Activated CD4-positive, CD25-positive, alpha-beta regulatory T cell treated with anti-CD3 and anti-CD28 coated beads, Interleukin-2, amount 50 U/mL, for 72 hours (primary cell): ENCODE measurements around the gene CFAP410.

Experiments
- DNase-seq: peaks from one replicate; pipeline ENCODE4 v3.0.0; 2021

Gene CFAP410

DNA sequence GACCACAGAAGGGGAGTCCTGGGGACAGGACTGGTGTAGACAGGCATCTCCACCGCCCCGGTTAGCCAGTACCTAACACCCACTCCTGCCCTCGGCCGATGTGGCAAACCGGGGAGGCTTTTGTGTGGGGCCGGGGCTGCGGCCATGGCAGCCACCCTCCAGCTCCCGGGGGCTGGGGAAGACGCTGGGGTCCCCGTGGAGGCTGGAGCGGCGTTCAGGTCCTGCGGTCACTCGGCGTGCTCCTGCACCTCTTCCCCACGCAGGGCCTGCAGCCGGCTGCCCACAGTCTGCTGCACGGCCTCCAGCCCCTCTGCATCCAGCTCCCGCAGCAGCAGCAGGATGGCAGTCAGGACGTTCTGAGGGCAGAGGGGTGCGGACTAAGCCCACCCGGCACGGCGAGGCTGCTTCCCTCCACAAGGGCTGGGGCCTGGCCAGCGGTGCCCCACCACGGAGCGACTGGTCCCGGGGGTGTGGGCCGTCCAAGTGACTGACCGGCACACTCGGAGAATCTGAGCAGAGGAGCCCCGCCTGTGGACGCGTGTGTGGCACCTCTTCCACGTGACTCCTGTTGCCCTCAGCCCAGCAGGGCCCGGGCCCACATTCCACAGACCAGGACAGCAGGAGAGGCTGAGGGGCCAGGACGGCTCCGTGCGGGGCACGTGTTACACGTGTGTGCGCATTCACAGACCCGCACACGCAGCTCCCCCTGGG is 9.1 kb downstream of the CFAP410 start:
- no peak for DNase-seq

DNA sequence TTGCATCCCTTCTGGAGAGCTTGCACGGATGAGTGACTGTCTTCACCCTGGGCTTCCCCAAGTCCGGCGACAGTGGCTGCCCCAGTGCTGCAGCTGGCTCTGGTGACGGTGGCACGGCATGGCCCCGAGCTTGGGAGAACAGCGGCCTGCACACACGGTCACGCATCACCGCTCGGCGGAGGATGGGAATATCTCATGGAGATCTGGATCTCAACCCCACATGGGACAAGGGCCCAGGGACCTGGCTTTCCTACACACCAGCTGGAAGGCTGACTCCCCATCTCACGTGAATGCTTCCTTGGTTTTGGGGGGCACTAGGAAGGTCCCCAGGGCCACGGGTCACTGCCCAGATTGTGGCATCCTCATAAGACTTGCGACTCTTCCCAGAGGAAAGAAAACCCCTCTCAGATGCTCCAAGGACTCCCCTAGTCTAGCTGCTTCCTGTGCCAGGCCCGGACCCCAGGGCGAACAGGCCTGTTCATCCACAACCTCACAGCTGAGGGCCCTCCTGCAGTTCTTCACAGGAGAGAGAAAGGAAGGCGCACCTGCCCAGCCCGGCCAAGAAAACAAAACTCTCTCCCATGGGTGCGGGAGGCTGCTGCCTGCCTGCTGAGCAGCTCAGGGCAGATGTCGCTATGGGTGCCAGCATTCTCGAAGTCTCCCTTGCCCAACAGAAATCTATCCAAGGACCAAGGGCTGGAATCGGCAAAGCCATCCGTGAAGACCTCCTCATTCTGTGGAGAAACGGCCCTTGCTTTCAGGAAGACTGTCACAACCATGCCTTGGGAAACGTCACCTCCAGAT is 9.9 kb downstream of the CFAP410 start:
- DNase-seq = no peak

DNA sequence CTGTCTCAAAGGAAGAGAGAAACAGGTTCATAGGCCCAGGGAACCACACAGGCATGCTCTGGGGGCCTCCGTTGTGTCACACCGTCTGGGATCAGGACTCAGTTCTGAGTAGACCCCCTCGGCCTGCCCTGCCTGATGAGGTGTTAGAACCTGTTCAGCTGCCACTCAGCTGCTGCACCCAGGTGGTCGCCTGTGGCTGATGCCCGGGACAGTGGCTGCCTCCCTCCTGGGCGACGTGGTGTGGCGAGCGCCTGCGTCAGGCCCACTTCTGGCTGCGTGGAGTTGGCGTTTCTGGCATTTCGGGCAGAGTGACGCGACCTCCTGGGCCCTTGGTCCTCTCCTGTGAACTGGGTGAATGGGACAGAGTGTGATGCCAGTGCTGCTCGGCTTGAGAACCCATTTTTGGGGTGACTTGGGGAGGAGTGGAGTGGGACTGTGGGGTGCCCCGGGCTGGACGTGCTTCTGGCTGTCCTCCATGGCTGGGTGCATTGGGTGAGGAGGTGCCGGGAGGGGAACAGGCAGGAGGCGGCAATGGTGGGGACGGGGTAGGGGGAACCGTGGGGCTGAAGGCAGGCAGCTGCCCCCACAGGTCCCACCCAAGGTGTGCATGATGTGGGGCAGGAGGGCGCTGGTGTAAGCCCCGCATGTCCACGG is 10.8 kb downstream of the CFAP410 start:
- no peak for DNase-seq

DNA sequence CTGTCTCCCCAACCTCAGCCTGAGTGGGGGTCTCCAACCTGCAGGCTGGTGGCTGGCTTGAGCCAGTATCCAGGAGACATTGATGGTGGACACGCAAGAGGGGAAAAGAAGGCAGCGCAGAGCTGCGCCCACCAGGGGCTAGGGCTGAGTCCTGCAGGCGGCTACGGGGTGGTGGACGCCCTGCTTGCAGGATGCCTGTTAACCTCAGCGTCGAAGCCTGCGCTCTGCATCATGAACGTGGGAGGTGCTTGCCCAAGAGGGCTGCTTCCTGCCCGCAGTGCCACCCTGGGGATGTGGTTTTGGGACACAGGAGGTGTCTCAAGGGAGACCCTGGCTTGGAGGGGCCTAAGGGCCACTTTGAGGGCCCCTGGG is 11.6 kb downstream of the CFAP410 start:
- DNase-seq = no peak

DNA sequence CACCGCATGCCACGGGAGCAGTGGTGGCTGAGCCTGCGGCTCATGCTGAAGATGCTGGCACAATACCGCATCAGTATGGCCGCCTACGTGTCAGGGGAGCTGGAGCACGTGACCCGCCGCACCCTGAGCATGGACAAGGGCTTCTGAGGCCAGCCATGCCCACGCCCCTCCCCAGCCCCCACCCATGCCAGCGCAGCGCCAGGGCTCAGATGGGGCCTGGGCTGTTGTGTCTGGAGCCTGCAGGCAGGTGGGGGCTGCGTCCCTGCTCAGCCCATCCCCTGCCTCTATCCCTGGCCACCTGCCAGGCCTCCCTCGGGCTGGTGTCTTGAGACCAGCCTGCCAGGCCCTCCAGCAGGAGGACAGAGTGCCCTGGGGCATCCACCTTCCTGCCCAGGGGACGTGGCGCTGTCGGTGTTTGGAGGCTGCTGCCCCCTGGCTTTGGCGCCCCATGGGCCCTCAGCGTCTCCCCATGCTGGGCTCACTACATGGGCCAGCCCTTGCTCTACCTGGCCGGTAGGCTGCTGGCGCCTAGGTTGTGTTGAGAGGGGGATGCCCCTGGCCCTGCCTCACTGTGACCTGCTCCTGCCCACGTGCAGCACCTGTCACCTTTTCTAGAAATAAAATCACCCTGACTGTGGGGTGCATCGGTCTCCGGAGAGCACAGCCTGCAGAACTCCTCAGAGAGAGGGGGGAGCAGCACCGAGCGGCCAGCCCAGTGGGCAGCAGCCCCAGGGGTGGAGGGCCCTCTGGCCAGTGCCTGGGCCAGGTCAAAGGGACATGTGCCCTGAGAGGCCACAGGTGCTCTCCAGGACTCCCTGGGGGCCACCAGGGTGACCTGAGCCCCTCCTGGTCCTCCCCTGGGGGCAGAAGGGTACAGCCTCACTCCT is 12.2 kb downstream of the CFAP410 start:
- no peak for DNase-seq

GRCh38 chr21:44326272-44326647 is 12.9 kb downstream of the CFAP410 start:
- no peak for DNase-seq

DNA sequence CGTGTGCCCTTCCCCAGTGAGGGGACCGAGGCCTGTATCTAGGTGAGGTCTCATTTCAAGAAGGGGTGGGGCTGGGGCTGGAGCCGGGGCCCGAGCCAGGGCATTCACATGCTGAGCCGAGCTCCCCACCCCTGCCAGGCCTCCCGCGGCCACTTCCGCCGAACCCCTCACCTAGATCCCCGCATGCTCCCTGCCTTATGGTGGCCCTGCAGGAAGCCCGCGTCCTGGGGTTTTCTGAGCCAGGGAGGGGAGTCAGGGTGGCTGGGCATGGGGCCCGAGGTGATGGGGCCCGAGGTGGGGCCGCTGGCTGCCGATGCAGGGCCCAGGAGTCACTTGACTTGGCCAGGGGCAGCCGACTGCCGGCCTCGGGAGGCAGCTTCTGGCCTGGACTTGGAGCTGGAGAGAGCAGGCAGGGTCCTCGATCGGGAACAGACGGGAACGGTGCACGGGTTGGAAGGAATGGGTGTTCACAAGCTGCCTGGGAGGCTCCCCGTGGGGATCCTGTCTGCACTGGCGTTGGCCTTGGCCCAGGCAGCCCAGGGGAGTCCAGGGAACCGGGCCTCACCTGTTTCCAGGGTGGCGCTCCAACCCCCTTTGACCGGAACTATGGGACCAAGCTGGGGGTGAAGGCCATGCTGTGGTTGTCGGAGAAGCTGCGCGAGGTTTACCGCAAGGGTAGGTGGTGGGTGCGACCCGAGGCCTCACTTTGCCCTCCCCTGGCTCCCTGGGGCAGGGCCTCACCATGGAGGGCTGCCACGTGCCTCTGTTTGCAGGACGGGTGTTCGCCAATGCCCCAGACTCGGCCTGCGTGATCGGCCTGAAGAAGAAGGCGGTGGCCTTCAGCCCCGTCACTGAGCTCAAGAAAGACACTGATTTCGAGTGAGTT is 13.6 kb downstream of the CFAP410 start:
- DNase-seq = no peak

GRCh38 chr21:44324854-44325107 is 14.4 kb downstream of the CFAP410 start:
- no peak for DNase-seq

DNA sequence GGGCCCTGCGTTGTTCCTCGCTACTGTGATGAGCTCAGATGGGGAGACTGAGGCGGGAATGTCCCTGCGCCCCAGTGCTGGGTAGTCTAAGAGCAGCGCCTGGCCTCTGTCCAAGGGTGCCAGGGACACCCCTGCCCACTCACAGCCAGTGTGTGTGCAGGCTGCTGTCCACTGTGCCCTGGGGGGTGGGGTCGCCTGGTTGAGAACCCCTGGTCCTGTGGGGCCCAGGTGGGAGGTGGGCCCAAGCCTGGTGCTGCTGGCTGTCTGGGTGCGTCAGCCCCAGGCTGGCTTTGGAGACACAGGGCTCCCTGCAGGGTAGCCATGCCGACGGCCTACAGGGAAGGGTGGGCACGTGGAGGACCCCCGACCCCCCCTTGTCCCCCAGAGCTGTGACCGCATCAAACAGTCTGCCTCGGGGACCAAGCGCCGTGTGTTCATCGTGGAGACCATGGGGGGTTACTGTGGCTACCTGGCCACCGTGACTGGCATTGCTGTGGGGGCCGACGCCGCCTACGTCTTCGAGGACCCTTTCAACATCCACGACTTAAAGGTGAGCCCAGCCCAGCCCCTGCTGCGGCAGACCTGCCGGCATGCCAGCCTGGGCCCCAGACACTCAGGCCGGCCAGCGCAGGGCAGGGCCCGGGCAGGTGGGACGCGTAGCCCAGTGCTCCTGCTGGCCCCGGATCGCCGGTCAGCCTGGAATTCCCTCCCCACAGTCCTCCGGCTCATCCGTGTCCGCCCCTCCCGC is 14.9 kb downstream of the CFAP410 start:
- DNase-seq = no peak

DNA sequence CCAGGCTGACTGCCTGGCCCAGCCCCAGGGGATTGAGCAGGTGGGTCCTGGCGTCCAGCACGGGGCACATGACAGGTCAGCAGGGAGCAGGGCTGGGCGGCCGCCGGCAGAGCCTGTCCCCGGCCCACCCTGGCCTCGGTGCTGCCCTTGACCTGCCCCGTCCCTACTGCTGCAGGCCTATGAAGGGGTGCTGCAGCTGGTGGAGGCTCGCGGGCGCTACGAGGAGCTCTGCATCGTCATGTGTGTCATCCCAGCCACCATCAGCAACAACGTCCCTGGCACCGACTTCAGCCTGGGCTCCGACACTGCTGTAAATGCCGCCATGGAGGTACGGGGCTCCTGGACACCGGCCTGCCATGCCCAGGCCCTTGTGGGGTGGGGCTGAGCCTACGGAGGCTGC is 15.6 kb downstream of the CFAP410 start:
- no peak for DNase-seq

GRCh38 chr21:44322621-44323325 is 16.4 kb downstream of the CFAP410 start:
- no peak for DNase-seq

GRCh38 chr21:44321846-44322450 is 17.2 kb downstream of the CFAP410 start:
- no peak for DNase-seq

DNA sequence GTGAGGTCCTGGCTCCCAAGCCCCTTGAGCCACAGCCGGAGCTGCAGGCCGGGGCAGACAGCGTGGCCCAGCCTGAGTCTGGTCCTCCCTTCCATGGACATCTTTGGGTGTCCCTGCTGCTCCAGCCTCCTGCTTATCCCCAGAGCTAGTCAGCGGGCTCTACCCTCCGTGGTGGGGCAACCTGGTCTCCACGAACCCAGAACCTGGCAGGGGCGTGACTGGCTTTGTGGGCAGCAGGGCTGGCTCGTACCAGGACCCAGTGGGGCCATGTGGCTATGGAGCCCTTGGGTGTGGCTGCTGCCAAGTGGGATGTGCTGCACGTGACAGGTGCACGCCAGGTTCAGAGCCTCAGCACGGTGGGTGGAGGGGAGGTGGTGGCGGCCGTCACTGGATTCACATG is 18.3 kb downstream of the CFAP410 start:
- no peak for DNase-seq

DNA sequence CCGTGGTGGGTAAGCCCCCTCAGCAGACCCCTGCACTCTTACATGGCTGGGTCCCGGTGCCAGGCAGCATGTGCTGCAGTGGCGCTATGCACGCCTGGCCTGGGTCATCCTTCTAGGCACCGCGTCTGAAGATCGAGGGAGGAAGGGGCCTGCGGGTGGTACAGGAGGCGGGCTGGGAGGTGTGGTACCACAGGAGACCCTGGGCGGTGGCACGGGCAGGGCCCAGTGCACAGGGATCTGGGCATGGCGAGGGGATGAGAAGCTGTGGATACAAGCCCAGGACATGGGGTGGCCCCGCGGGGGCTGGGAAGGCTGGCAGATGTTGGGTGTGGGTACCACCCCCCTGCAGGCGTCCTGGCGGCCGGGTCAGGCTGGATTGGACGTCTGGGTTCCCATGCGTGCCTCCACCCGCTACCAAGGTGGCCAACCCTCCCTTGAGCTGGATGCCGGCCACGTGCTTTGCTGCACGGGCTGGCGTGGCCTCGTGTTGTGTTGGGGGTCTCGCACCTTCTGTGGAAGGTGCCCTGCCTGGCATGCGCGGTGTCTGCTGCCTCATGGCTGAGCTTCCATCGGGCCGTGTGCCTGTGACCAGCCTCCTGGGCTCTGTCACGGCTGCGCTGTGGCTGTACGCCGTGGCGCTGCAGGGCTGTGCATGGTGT is 19.7 kb downstream of the CFAP410 start:
- no peak for DNase-seq

DNA sequence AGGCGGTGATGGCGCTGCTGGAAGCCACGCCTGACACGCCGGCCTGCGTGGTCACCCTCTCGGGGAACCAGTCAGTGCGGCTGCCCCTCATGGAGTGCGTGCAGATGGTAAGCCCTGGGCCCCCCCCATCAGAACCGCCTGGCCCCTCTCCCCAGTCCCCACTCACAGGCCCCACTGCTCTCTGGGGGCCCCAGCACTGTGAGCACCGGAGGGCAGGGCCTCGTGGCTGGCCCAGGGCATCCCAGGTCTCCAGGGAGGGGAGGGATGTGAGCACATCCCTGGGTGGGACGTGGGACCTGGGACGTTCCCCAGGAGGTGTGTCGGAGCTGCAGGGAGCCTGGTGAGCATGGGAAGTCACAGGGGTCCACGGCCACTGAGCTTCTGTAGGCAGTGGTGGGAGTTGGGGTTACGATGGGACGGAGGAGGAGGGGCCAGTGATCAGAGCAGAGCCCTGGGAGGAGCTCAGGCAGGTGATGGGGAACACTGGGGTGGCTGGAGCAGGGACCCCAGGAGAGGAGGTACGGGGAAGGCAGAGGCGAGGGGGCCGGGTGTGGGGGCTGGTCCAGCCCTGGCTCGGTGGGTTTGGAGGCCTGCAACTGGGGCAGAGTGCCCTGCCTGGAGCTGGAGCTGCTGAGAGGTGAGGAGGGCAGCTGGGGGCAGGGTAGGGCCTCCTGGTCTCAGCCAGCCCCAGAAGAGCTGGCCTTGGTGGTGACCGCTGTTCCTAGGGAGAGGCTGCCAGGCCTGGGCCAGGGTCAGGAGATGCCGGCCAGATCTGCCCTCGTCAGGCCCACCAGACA is 20.5 kb downstream of the CFAP410 start:
- no peak for DNase-seq

DNA sequence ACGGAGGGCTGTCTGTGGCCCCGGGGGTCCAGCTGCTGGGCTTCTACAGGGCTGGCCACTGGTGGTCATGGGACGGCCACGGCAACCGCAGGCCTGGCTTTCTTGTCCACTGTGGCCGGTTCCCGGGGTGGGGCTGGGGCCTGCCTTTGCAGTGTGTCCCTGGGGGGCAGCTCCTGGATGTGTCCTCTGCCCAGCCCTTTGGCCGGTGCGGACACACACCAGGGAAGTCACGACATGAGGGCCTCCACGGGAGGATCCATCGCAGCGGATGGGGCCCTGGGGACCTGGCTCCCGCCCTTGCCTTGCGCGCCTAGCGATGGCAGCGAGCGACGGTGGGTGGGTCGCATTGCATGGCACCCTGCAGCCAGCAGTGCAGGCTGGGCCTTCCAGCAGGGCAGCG is 21.3 kb downstream of the CFAP410 start:
- no peak for DNase-seq

- no peak for DNase-seq
These were observed 21.9 kb downstream of the CFAP410 start for GRCh38 chr21:44317241-44317782.

DNA sequence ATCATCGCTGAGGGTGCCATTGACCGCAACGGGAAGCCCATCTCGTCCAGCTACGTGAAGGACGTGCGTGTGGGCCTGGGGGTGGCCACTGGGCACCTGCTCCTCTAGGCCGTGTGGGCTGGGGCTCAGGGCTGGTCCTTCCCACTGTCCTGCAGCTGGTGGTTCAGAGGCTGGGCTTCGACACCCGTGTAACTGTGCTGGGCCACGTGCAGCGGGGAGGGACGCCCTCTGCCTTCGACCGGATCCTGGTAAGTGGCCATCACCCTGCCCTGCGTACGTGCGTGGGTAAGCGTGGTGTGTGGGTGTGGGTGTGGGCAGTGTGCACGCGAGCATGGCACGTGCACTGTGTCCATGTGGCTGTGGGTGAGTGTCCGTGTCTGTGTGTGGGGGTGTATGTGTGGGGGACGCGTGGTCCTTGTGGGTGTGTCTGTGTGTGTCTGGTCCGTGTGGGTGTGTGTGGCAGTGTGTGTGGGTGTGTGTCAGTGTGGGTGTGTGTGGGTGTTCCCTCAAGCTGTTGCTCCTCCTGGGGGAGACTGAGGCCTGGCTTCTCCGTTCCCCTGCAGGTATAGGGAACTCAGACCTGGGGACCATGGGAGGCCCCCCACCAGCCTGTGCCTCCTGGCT is 22.8 kb downstream of the CFAP410 start:
- no peak for DNase-seq
